Lower leg skin (tissue), 4 donors: ENCODE data around the gene CPLX4. TPM values are rescaled to one million over a fixed set of nuclear protein-coding genes. Genes with fewer than 3 reads are reported as not detected.

Source experiments
- DNase-seq, 2 donors: peaks; one replicate each; pipeline ENCODE4 v3.0.0-alpha.2; 2019; ENCODE audit warnings: low spot score in 2 of 2
- H3K4me3 ChIP-seq: fragments of 200-600 bp; sonication (generic); 2 replicates; pipeline ENCODE4 v1.5.1; 2017; ENCODE audit warnings: mild to moderate bottlenecking, low read depth; ENCODE audit not compliant: poor library complexity, severe bottlenecking
- CTCF ChIP-seq, 3 donors: fragments of 450-650 bp; IDR thresholded peaks; one replicate each; pipeline ENCODE4 v1.5.1; 2016; ENCODE audit warnings: antibody characterized with exemption in 3 of 3, mild to moderate bottlenecking in 3 of 3, moderate library complexity in 2 of 3
- POLR2A ChIP-seq, 2 donors: fragments of 450-650 bp; IDR thresholded peaks; one replicate each; pipeline ENCODE4 v1.6.1; 2016 to 2017; ENCODE audit warnings: antibody characterized with exemption in 2 of 2, mild to moderate bottlenecking in 1 of 2, moderate library complexity in 1 of 2
- WGBS, 2 donors: methylation state at CpG; one replicate each; pipeline ENCODE4 v1.1.5; 2018; 5-methylcytosine and 5-hydroxymethylcytosine counted together
- intact Hi-C: fragments of 100-400 bp; cut with DNase I; formaldehyde crosslinking; loops from one replicate; pipeline ENCODE4 v1.15.0; 2023; ENCODE audit warnings: low total_unique reads
- total RNA-seq, 4 donors: library from RNA; depleted of rRNA; stranded (reverse); fragments of >200 nt; gene quantifications; one replicate each; pipeline ENCODE4 v1.1.0, GENCODE V29; 2016

Gene CPLX4
- total RNA-seq, 4 donors from 2014 or later, result not detected

GRCh38 chr18:59306640-59307039 lies 11.8 kb downstream of the CPLX4 start:
- TF ChIP-seq CTCF (IDR thresholded peaks at IDR 0.05) (no peak), POLR2A (IDR thresholded peaks at IDR 0.05) (no peak)
- H3K4me3 ChIP-seq, result no peak overlapping the region
- DNase-seq, result no peak
- WGBS, 2 donors, result 85 to 88% methylated on average over 6 of the region's 6 CpGs
- intact Hi-C loops, result no loop called here

DNA sequence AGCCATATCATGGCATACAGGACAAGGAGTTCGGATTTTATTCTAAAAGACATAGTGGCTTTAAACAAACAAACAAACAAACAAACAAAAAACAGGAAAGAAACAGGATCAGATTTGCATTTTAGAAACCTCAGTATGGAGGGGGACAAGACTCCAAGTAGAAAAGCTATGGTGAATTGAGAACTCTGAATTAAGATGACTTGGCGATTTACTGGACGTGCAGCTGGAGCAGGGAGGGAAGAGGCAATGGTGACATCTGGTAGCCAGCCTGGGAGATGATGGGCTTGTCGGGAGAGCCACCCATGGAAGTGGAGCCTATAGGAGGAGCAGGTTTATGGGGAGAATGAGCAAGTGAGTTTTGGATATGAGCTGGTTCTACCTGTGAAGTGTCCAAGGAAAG lies 13.2 kb downstream of the CPLX4 start:
- intact Hi-C loops, result no loop called here
- 73 to 83% methylated on average over 4 of the region's 4 CpGs for WGBS, 2 donors
- H3K4me3 ChIP-seq, result no peak overlapping the region
- no peak for TF ChIP-seq POLR2A (IDR thresholded peaks at IDR 0.05)
- no peak for TF ChIP-seq CTCF (IDR thresholded peaks at IDR 0.05)
- no peak for DNase-seq

- no peak overlapping the region for H3K4me3 ChIP-seq
- WGBS, 2 donors, result 77 to 87% methylated on average over 9 of the region's 9 CpGs
- no peak for TF ChIP-seq POLR2A (IDR thresholded peaks at IDR 0.05)
- no peak for TF ChIP-seq CTCF (IDR thresholded peaks at IDR 0.05)
- DNase-seq, result no peak
- intact Hi-C loops, result no loop called here
Measured at GRCh38 chr18:59303656-59304195, 14.7 kb downstream of the CPLX4 start.

DNA sequence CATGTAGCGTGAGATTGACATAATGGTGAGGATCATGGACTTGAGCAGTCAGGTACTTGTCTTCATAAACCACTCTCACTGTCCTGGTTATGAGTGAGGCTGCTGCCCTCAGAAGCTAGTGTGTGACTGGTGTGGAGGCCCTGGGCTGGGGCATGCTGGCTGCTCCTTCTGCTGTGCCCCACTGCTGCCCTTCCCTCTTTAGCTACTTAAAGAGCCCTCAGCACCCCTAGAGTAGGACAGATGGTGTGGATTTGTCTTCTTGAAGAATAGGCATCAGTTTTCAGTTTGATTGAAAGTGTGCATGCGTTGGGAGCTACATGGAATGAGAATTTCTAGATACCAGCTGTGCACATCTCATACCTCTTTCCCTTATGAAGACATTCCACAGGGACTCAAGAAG lies 15.4 kb downstream of the CPLX4 start:
- no peak for DNase-seq
- WGBS, 2 donors, result 84 to 98% methylated on average over 2 of the region's 2 CpGs
- TF ChIP-seq POLR2A (IDR thresholded peaks at IDR 0.05) (no peak), CTCF (IDR thresholded peaks at IDR 0.05) (no peak)
- no peak overlapping the region for H3K4me3 ChIP-seq
- intact Hi-C loops, result no loop called here

- intact Hi-C loops, result no loop called here
- no peak for TF ChIP-seq POLR2A (IDR thresholded peaks at IDR 0.05)
- TF ChIP-seq CTCF (IDR thresholded peaks at IDR 0.05), result no peak
- H3K4me3 ChIP-seq, result no peak overlapping the region
- DNase-seq, result no peak
- WGBS, 2 donors, result 82 to 92% methylated on average over 4 of the region's 4 CpGs
Measured at GRCh38 chr18:59301929-59302328, 16.5 kb downstream of the CPLX4 start.

GRCh38 chr18:59300676-59301285 lies 17.7 kb downstream of the CPLX4 start:
- WGBS, 2 donors, result 80 to 91% methylated on average over 3 of the region's 3 CpGs
- intact Hi-C loops, result no loop called here
- no peak overlapping the region for H3K4me3 ChIP-seq
- TF ChIP-seq CTCF (IDR thresholded peaks at IDR 0.05) (no peak), POLR2A (IDR thresholded peaks at IDR 0.05) (no peak)
- no peak for DNase-seq
